Mesenchymal stem cell (in vitro differentiated cells and primary cell): ENCODE measurements around the gene DAAM2.

Experiments
- DNase-seq: peaks from one replicate; pipeline ENCODE4 v3.0.0-alpha.2; 2013
- H2AFZ ChIP-seq: one replicate; pipeline ENCODE4 v1.6.1; 2013; ENCODE audit warnings: low read depth, mild to moderate bottlenecking, control low read depth, inconsistent platforms, low read length, moderate library complexity
- H2AK5ac ChIP-seq: 2 replicates; pipeline ENCODE4 v1.6.1; 2013; ENCODE audit warnings: low read length, moderate library complexity, mild to moderate bottlenecking, inconsistent platforms; ENCODE audit not compliant: severe bottlenecking
- H2BK120ac ChIP-seq: one replicate; pipeline ENCODE4 v1.6.1; 2013; ENCODE audit warnings: low read depth, mild to moderate bottlenecking, inconsistent platforms, low read length, moderate library complexity
- H2BK12ac ChIP-seq, 2 experiments: one replicate each; pipeline ENCODE4 v1.6.1; 2013; ENCODE audit warnings: inconsistent platforms in 2 of 2, low read length in 2 of 2, mild to moderate bottlenecking in 2 of 2, moderate library complexity in 2 of 2, control low read depth in 1 of 2
- H2BK15ac ChIP-seq: one replicate; pipeline ENCODE4 v1.6.1; 2013; ENCODE audit warnings: mild to moderate bottlenecking, low read depth, inconsistent platforms; ENCODE audit not compliant: poor library complexity, severe bottlenecking
- H2BK5ac ChIP-seq: 2 replicates; pipeline ENCODE4 v1.6.1; 2013; ENCODE audit warnings: low read depth, mild to moderate bottlenecking, low read length, control low read depth, inconsistent platforms; ENCODE audit not compliant: poor library complexity, severe bottlenecking
- H3K14ac ChIP-seq, 2 experiments: one replicate each; pipeline ENCODE4 v1.6.1; 2013; ENCODE audit warnings: inconsistent platforms in 2 of 2, low read length in 2 of 2, control low read depth in 1 of 2, mild to moderate bottlenecking in 1 of 2, moderate library complexity in 1 of 2
- H3K18ac ChIP-seq, 2 experiments: one replicate each; pipeline ENCODE4 v1.6.1; 2013; ENCODE audit warnings: inconsistent platforms in 2 of 2, low read length in 2 of 2, control low read depth in 1 of 2, low read depth in 1 of 2, mild to moderate bottlenecking in 1 of 2
- H3K23ac ChIP-seq, 2 experiments: one replicate each; pipeline ENCODE4 v1.6.1; 2013; ENCODE audit warnings: inconsistent platforms in 2 of 2, low read length in 2 of 2, mild to moderate bottlenecking in 2 of 2, moderate library complexity in 2 of 2, control low read depth in 1 of 2
- H3K27ac ChIP-seq: 2 replicates; pipeline ENCODE4 v1.5.1; 2013; ENCODE audit warnings: mild to moderate bottlenecking, moderate library complexity, low read length, control low read depth, inconsistent platforms; ENCODE audit not compliant: poor library complexity, severe bottlenecking
- H3K27me3 ChIP-seq, 2 experiments: 2 replicates each; pipeline versions ENCODE4 v1.6.1 to v1.7.0; 2013; ENCODE audit warnings: low read length in 2 of 2, mild to moderate bottlenecking in 2 of 2, moderate library complexity in 2 of 2, control low read depth in 1 of 2, inconsistent platforms in 1 of 2; ENCODE audit not compliant: control insufficient read depth in 1 of 2, insufficient read depth in 1 of 2
- H3K36me3 ChIP-seq, 2 experiments: 2 replicates each; pipeline versions ENCODE4 v1.6.1 to v1.7.0; 2013; ENCODE audit warnings: low read length in 2 of 2, control low read depth in 1 of 2, inconsistent platforms in 1 of 2, low read depth in 1 of 2, mild to moderate bottlenecking in 1 of 2; ENCODE audit not compliant: insufficient read depth in 2 of 2, control insufficient read depth in 1 of 2
- H3K4ac ChIP-seq, 2 experiments: one replicate each; pipeline ENCODE4 v1.6.1; 2013; ENCODE audit warnings: inconsistent platforms in 2 of 2, low read length in 2 of 2, mild to moderate bottlenecking in 2 of 2, moderate library complexity in 2 of 2, control low read depth in 1 of 2, low read depth in 1 of 2
- H3K4me1 ChIP-seq: 2 replicates; pipeline ENCODE4 v1.6.1; 2013; ENCODE audit warnings: low read depth, low read length, control low read depth; ENCODE audit not compliant: control insufficient read depth, insufficient read depth
- H3K4me2 ChIP-seq: 2 replicates; pipeline ENCODE4 v1.6.1; 2013; ENCODE audit warnings: low read length, mild to moderate bottlenecking, inconsistent platforms; ENCODE audit not compliant: poor library complexity, severe bottlenecking
- H3K4me3 ChIP-seq, 2 experiments: 2 replicates each; pipeline versions ENCODE4 v1.5.1 to v1.7.0; 2013; ENCODE audit warnings: low read length in 2 of 2, mild to moderate bottlenecking in 2 of 2, control low read depth in 1 of 2, low read depth in 1 of 2; ENCODE audit not compliant: insufficient read depth in 1 of 2
- H3K79me1 ChIP-seq: replicated peaks from 2 replicates; pipeline ENCODE4 v1.6.1; 2013; ENCODE audit warnings: mild to moderate bottlenecking, control low read depth, low read length, inconsistent platforms; ENCODE audit not compliant: poor library complexity, severe bottlenecking
- H3K9ac ChIP-seq: 2 replicates; pipeline ENCODE4 v1.7.0; 2013; ENCODE audit warnings: mild to moderate bottlenecking, low read length, moderate library complexity
- H3K9me3 ChIP-seq: 2 replicates; pipeline ENCODE4 v1.7.0; 2013; ENCODE audit warnings: mild to moderate bottlenecking, low read length; ENCODE audit not compliant: control insufficient read depth
- H4K8ac ChIP-seq: one replicate; pipeline ENCODE4 v1.6.1; 2013; ENCODE audit warnings: inconsistent platforms, mild to moderate bottlenecking, low read length, moderate library complexity
- H4K91ac ChIP-seq: one replicate; pipeline ENCODE4 v1.6.1; 2013; ENCODE audit warnings: mild to moderate bottlenecking, low read length, inconsistent platforms
- WGBS: methylation state at CpG from one replicate; pipeline ENCODE4 v1.1.7; 2013; ENCODE audit warnings: mixed read lengths; 5-methylcytosine and 5-hydroxymethylcytosine counted together

DAAM2 gene

DNA sequence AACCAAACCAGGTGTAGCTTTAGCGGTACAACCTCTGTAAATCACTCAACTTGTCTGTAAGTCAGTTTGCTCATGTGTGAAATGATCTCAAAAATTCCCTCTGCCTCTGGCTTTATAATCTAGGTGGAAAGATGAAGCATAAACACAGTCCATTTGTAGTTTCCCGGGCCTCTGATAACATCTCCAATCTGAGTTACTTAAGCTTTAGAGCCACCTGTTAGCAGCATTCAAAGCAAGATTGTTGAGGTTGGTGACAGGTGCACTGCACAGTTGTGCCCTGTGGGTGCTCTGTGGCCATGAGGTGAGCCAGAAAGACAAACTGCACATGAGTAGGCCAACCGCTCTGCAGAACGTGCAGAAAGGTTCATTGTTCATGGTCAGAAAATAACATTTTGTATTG lies 88.4 kb downstream of the DAAM2 start:
- Histone ChIP-seq H3K9me3 (no peaks in the 10 kb centered on the region), H2BK15ac (no peak overlapping the region), H3K4ac (no peak overlapping the region), H2BK5ac (no peak overlapping the region), H4K91ac (no peak overlapping the region), H2AFZ (no peak overlapping the region), H3K27me3 (no peaks in the 10 kb centered on the region), H2AK5ac (no peak overlapping the region), H3K18ac (no peak overlapping the region), H3K27ac (no peak overlapping the region), H3K14ac (no peak overlapping the region), H3K9ac (no peak overlapping the region), H3K79me1 (peaks cover 6% of the 10 kb centered on the region), H2BK120ac (no peak overlapping the region), H3K4me3 (no peak overlapping the region), H3K4me2 (no peak overlapping the region), H3K23ac (no peak overlapping the region), H2BK12ac (no peak overlapping the region), H3K36me3 (peaks cover 16 to 38% of the 10 kb centered on the region in 2 experiments), H4K8ac (no peak overlapping the region), H3K4me1 (peaks cover 42% of the 10 kb centered on the region)
- 100% methylated on average over 1 of the region's 4 CpGs for WGBS
- DNase-seq, result no peak

DNA sequence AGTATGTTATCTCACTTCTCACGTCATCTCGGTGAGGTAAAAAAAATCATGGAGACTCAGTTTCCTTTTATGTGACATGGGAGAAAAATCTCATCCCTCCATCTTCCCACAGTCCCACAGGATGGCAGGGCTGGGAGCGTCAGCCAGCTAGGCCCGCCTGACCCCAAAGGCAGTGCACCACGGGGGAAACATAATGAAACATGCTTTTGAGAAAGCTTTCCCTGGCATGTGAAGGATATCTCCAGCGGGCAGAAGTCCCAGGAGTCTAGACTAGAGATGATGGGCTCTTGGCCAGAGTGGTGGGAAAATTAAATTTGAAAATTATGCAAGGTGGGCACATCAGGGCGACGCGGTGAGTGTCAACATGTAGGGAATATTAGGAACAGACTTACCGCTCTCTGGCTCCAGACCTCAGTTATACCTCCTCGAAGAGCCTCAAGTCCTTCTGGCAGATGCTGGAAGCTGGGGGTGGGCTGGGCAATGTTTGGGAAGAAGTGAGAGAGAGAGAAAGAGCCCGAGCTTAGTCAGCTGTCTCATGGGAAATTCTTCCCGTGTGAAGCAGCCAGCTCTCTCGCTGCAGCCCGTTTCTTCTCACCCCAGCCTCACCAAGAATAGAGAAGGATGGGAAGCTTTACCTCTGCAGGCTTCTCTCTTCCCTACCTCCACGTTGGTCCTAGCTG lies 89.8 kb downstream of the DAAM2 start:
- Histone ChIP-seq H4K91ac (peak overlapping the region; percentile 60), H2BK120ac (no peak overlapping the region), H2BK15ac (peak overlapping the region; percentile 66), H3K79me1 (peaks cover 6% of the 10 kb centered on the region), H3K4me3 (peak overlapping the region in 1 of 2 experiments; percentile 63), H2BK12ac (peak overlapping the region; percentile 14 to 75), H3K18ac (peak overlapping the region; percentile 46 to 79), H3K27ac (peak overlapping the region; percentile 91), H3K27me3 (no peaks in the 10 kb centered on the region), H4K8ac (peak overlapping the region; percentile 5), H3K4ac (peak overlapping the region in 1 of 2 experiments; percentile 54), H3K14ac (no peak overlapping the region), H3K9me3 (no peaks in the 10 kb centered on the region), H3K36me3 (peaks cover 16 to 29% of the 10 kb centered on the region in 2 experiments), H3K4me1 (peaks cover 51% of the 10 kb centered on the region), H3K23ac (no peak overlapping the region), H2AFZ (no peak overlapping the region), H3K9ac (peak overlapping the region; percentile 44), H2AK5ac (peak overlapping the region; percentile 87), H3K4me2 (peak overlapping the region; percentile 12), H2BK5ac (peak overlapping the region; percentile 60)
- peak; percentile 87 for DNase-seq
- 65% methylated on average over 16 of the region's 16 CpGs for WGBS

GRCh38 chr6:39882531-39882899 lies 90.3 kb downstream of the DAAM2 start:
- Histone ChIP-seq H3K79me1 (peaks cover 6% of the 10 kb centered on the region), H3K23ac (no peak overlapping the region), H2BK15ac (peak overlapping the region; percentile 15), H2BK120ac (peak overlapping the region; percentile 36), H3K36me3 (peaks cover 16 to 25% of the 10 kb centered on the region in 2 experiments), H3K9ac (peak overlapping the region; percentile 44), H3K27me3 (no peaks in the 10 kb centered on the region), H4K91ac (peak overlapping the region; percentile 86), H3K27ac (peak overlapping the region; percentile 91), H3K14ac (no peak overlapping the region), H2BK12ac (peak overlapping the region in 1 of 2 experiments; percentile 90), H3K9me3 (no peaks in the 10 kb centered on the region), H2AK5ac (no peak overlapping the region), H3K4me2 (peak overlapping the region; percentile 12), H4K8ac (no peak overlapping the region), H3K18ac (peak overlapping the region; percentile 70 to 79), H3K4me3 (peak overlapping the region in 1 of 2 experiments; percentile 63), H2BK5ac (peak overlapping the region; percentile 79), H3K4me1 (peaks cover 52% of the 10 kb centered on the region), H2AFZ (no peak overlapping the region), H3K4ac (peak overlapping the region in 1 of 2 experiments; percentile 76)
- DNase-seq, result peak; percentile 92
- WGBS, result 20% methylated on average over 7 of the region's 8 CpGs

GRCh38 chr6:39884696-39885095 lies 92.5 kb downstream of the DAAM2 start:
- peak overlapping the region in 1 of 2 experiments; percentile 52 for H3K18ac ChIP-seq

More at GRCh38 chr6:39884696-39885095, 92.5 kb downstream of the DAAM2 start:
- Histone ChIP-seq H3K79me1 (peaks cover 4% of the 10 kb centered on the region), H2BK120ac (peak overlapping the region; percentile 69), H3K27me3 (no peaks in the 10 kb centered on the region), H3K4ac (peak overlapping the region in 1 of 2 experiments; percentile 13), H3K9ac (no peak overlapping the region), H2AK5ac (peak overlapping the region; percentile 98), H2BK12ac (peak overlapping the region in 1 of 2 experiments; percentile 64), H3K27ac (peak overlapping the region; percentile 50), H3K14ac (no peak overlapping the region), H3K4me3 (no peak overlapping the region), H2AFZ (no peak overlapping the region), H3K23ac (no peak overlapping the region), H2BK5ac (peak overlapping the region; percentile 39), H3K4me2 (no peak overlapping the region), H3K4me1 (peaks cover 51% of the 10 kb centered on the region), H3K36me3 (peaks cover 0 to 5% of the 10 kb centered on the region in 2 experiments), H3K9me3 (no peaks in the 10 kb centered on the region), H2BK15ac (no peak overlapping the region), H4K8ac (no peak overlapping the region), H4K91ac (no peak overlapping the region)
- peak; percentile 32 for DNase-seq
- WGBS, result 84% methylated on average over 5 of the region's 5 CpGs
